Colonic mucosa (tissue), 4 donors: ENCODE measurements around the gene FDX2. TPM values are rescaled to one million over a fixed set of nuclear protein-coding genes. Genes with fewer than 3 reads are reported as not detected.

Experiments
- DNase-seq: peaks from one replicate; pipeline ENCODE4 v3.0.0-alpha.2; 2020
- H3K27ac ChIP-seq: fragments of 200-600 bp; one replicate; pipeline ENCODE4 v1.8.0; 2021
- H3K27me3 ChIP-seq: fragments of 200-600 bp; one replicate; pipeline ENCODE4 v1.8.0; 2021
- H3K36me3 ChIP-seq: fragments of 200-600 bp; one replicate; pipeline ENCODE4 v1.8.0; 2021
- H3K4me1 ChIP-seq: fragments of 200-600 bp; one replicate; pipeline ENCODE4 v1.8.0; 2021; ENCODE audit warnings: mild to moderate bottlenecking
- H3K4me3 ChIP-seq: fragments of 200-600 bp; one replicate; pipeline ENCODE4 v1.8.0; 2021
- H3K9ac ChIP-seq, 2 donors: one replicate each; pipeline ENCODE4 v1.7.0; 2013; ENCODE audit warnings: control low read depth in 2 of 2, low read depth in 2 of 2, low read length in 2 of 2
- H3K9me3 ChIP-seq: fragments of 200-600 bp; one replicate; pipeline ENCODE4 v1.8.0; 2021
- intact Hi-C: fragments of 100-400 bp; cut with DNase I; formaldehyde crosslinking; loops from one replicate; pipeline ENCODE4 v1.14.1; 2022
- total RNA-seq, 2 donors: library from RNA; stranded (reverse); fragmentation: NEBNext Ultra II Directional in 1 of 2; extraction: Animal tissue kit (Norgen Biotek cat#: 25700) in 1 of 2; gene quantifications; one replicate each; pipeline ENCODE4 v1.2.1, GENCODE V29; 2021
- TF ChIP-seq, protein P1 (sequence below): fragments of 200-600 bp; IDR thresholded peaks from one replicate; pipeline ENCODE4 v1.8.0; 2022; ENCODE audit warnings: antibody characterized with exemption, mild to moderate bottlenecking
- donor health status: healthy.
- donor health status: DM: no; HTN: no; CAD: no.
- donor health status: DM: no; HTN: no; CAD: no.

FDX2 gene
- total RNA-seq, 2 donors from 2014 or later, result 10.7 to 19.8 TPM

DNA sequence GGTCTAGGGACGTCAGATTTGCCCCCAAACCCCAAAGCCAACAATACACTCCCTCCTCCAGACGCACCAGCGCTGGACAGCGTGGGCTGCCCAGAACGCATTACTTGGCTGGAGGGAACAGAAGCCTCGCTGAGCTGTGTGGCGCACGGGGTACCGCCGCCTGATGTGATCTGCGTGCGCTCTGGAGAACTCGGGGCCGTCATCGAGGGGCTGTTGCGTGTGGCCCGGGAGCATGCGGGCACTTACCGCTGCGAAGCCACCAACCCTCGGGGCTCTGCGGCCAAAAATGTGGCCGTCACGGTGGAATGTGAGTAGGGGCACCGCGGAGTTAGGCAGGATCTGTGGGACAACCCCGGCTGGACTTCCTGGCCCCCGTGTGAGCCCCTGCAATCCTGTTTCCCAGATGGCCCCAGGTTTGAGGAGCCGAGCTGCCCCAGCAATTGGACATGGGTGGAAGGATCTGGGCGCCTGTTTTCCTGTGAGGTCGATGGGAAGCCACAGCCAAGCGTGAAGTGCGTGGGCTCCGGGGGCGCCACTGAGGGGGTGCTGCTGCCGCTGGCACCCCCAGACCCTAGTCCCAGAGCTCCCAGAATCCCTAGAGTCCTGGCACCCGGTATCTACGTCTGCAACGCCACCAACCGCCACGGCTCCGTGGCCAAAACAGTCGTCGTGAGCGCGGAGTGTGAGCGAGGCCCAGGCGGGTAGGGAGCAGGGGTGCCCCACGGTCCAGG is 22.0 kb downstream of the FDX2 start:
- no peak for DNase-seq
- Histone ChIP-seq H3K9me3 (no peaks in the 10 kb centered on the region), H3K27me3 (peaks cover 76% of the 10 kb centered on the region), H3K4me1 (peaks cover 41% of the 10 kb centered on the region), H3K27ac (no peak overlapping the region), H3K9ac (no peak overlapping the region), H3K4me3 (no peak overlapping the region), H3K36me3 (no peaks in the 10 kb centered on the region)
- intact Hi-C loops, result no loop called here
- TF ChIP-seq, protein P1, sequence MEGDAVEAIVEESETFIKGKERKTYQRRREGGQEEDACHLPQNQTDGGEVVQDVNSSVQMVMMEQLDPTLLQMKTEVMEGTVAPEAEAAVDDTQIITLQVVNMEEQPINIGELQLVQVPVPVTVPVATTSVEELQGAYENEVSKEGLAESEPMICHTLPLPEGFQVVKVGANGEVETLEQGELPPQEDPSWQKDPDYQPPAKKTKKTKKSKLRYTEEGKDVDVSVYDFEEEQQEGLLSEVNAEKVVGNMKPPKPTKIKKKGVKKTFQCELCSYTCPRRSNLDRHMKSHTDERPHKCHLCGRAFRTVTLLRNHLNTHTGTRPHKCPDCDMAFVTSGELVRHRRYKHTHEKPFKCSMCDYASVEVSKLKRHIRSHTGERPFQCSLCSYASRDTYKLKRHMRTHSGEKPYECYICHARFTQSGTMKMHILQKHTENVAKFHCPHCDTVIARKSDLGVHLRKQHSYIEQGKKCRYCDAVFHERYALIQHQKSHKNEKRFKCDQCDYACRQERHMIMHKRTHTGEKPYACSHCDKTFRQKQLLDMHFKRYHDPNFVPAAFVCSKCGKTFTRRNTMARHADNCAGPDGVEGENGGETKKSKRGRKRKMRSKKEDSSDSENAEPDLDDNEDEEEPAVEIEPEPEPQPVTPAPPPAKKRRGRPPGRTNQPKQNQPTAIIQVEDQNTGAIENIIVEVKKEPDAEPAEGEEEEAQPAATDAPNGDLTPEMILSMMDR, result no peak

DNA sequence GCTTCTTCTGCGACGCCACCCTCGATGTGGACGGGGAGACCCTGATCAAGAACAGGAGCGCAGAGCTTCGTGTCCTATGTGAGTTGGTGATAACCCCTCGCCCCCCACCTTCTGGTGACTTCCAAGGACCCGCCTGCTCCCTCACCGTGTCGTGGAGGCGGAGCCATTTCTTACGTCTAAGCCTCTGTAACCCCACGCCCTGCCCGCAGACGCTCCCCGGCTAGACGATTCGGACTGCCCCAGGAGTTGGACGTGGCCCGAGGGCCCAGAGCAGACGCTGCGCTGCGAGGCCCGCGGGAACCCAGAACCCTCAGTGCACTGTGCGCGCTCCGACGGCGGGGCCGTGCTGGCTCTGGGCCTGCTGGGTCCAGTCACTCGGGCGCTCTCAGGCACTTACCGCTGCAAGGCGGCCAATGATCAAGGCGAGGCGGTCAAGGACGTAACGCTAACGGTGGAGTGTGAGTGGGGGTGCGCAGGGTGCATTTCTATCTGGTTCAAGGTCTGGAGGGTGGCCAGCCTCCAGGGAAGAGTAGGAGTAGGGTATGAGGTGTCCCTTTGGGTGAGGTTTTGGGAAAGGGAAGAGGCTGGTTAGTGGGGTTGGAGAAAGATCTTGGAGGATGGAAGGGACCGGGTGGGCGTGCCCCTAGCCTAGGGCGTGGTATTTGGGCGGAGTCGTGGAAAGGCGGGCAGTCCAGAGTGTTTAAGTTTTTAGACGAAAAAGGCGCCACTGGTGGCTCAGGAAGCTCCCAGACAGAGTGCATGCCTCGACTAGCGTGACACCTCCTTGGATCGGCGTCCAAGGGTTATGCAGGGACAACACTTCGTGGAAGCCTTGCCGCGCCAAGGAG is 22.8 kb downstream of the FDX2 start:
- Histone ChIP-seq H3K9ac (peak overlapping the region in 1 of 2 donors; percentile 5), H3K4me1 (peaks cover 44% of the 10 kb centered on the region), H3K36me3 (no peaks in the 10 kb centered on the region), H3K9me3 (no peaks in the 10 kb centered on the region), H3K27ac (no peak overlapping the region), H3K4me3 (peak overlapping the region; percentile 42), H3K27me3 (peaks cover 81% of the 10 kb centered on the region)
- TF ChIP-seq, protein P1, result no peak
- DNase-seq, result no peak
- intact Hi-C loops, result no loop called here

- Histone ChIP-seq H3K27me3 (peaks cover 88% of the 10 kb centered on the region), H3K36me3 (no peaks in the 10 kb centered on the region), H3K9ac (peak overlapping the region in 1 of 2 donors; percentile 40), H3K9me3 (no peaks in the 10 kb centered on the region), H3K27ac (no peak overlapping the region), H3K4me1 (peaks cover 46% of the 10 kb centered on the region), H3K4me3 (peak overlapping the region; percentile 42)
- TF ChIP-seq, protein P1, result no peak
- DNase-seq, result peak; percentile 92
- intact Hi-C loops, result no loop called here
These were observed 23.5 kb downstream of the FDX2 start for GRCh38 chr19:10292206-10292788.

GRCh38 chr19:10291554-10292205 is 24.1 kb downstream of the FDX2 start:
- TF ChIP-seq, protein P1, result no peak
- peak overlapping the region; percentile 40 to 48 for H3K9ac ChIP-seq
- intact Hi-C loops, result no loop called here

More at GRCh38 chr19:10291554-10292205, 24.1 kb downstream of the FDX2 start:
- peak overlapping the region; percentile 42 for H3K4me3 ChIP-seq
- peaks cover 53% of the 10 kb centered on the region for H3K4me1 ChIP-seq
- no peak for DNase-seq
- no peaks in the 10 kb centered on the region for H3K36me3 ChIP-seq
- H3K9me3 ChIP-seq, result no peaks in the 10 kb centered on the region
- H3K27ac ChIP-seq, result no peak overlapping the region
- H3K27me3 ChIP-seq, result peaks cover 86% of the 10 kb centered on the region
